Left ventricle myocardium inferior (tissue), 1 donor: ENCODE results near the gene MAP3K21. TPM values are rescaled to one million over a fixed set of nuclear protein-coding genes. Genes with fewer than 3 reads are reported as not detected.

Experiments
- DNase-seq: peaks from one replicate; pipeline ENCODE4 v3.0.0-alpha.2; 2020
- H3K27ac ChIP-seq: fragments of 200-600 bp; replicated peaks from 2 replicates; pipeline ENCODE4 v1.8.0; 2021
- H3K27me3 ChIP-seq: fragments of 200-600 bp; 2 replicates; pipeline ENCODE4 v1.8.0; 2021; ENCODE audit warnings: low read depth
- H3K36me3 ChIP-seq: fragments of 200-600 bp; 2 replicates; pipeline ENCODE4 v1.8.0; 2021
- H3K4me1 ChIP-seq: fragments of 200-600 bp; 2 replicates; pipeline ENCODE4 v1.8.0; 2021
- H3K4me3 ChIP-seq: fragments of 200-600 bp; 2 replicates; pipeline ENCODE4 v1.8.0; 2021; ENCODE audit warnings: mild to moderate bottlenecking, moderate library complexity
- H3K9me3 ChIP-seq: fragments of 200-600 bp; replicated peaks from 2 replicates; pipeline ENCODE4 v1.8.0; 2021
- CTCF ChIP-seq: fragments of 200-600 bp; IDR thresholded peaks from 2 replicates; pipeline ENCODE4 v1.8.0; 2021; ENCODE audit warnings: antibody characterized with exemption, mild to moderate bottlenecking, borderline replicate concordance
- intact Hi-C: fragments of 100-400 bp; cut with micrococcal nuclease; formaldehyde crosslinking; loops from one replicate; pipeline ENCODE4 v1.11.0; 2022
- total RNA-seq: library from RNA; stranded (reverse); fragmentation: NEBNext Ultra II Directional; extraction: Animal tissue kit (Norgen Biotek cat#: 25700); gene quantifications from one replicate; pipeline ENCODE4 v1.2.1, GENCODE V29; 2021
- donor health status: DM: no; HTN: yes; CAD: no; lungs with severe emphysema.

Gene MAP3K21
- total RNA-seq, 1 donor from 2014 or later = 0.41 TPM

- Histone ChIP-seq H3K36me3 (no peaks in the 10 kb centered on the region), H3K9me3 (no peaks in the 10 kb centered on the region), H3K4me3 (no peak overlapping the region), H3K27me3 (peaks cover 55% of the 10 kb centered on the region), H3K4me1 (peaks cover 11% of the 10 kb centered on the region), H3K27ac (no peak overlapping the region)
- no peak for DNase-seq
- TF ChIP-seq CTCF = no peak
- intact Hi-C loops = no loop called here
Measured at GRCh38 chr1:233395863-233396646, 68.5 kb downstream of the MAP3K21 start.

- intact Hi-C loops = no loop called here
- H3K27ac ChIP-seq = no peak overlapping the region
- DNase-seq = no peak
- no peak for TF ChIP-seq CTCF
- H3K4me3 ChIP-seq = no peak overlapping the region
- peaks cover 13% of the 10 kb centered on the region for H3K27me3 ChIP-seq
- no peaks in the 10 kb centered on the region for H3K4me1 ChIP-seq
- no peaks in the 10 kb centered on the region for H3K36me3 ChIP-seq
- H3K9me3 ChIP-seq = peaks cover 19% of the 10 kb centered on the region
Measured at GRCh38 chr1:233406339-233406960, 78.9 kb downstream of the MAP3K21 start.

GRCh38 chr1:233406994-233407631 lies 79.6 kb downstream of the MAP3K21 start:
- peaks cover 14% of the 10 kb centered on the region for H3K27me3 ChIP-seq
- no peak overlapping the region for H3K4me3 ChIP-seq
- H3K27ac ChIP-seq = no peak overlapping the region
- no peaks in the 10 kb centered on the region for H3K4me1 ChIP-seq
- no peak for DNase-seq
- H3K36me3 ChIP-seq = no peaks in the 10 kb centered on the region
- TF ChIP-seq CTCF = no peak
- intact Hi-C loops = no loop called here
- H3K9me3 ChIP-seq = peaks cover 19% of the 10 kb centered on the region

GRCh38 chr1:233409540-233409939 lies 82.0 kb downstream of the MAP3K21 start:
- Histone ChIP-seq H3K27ac (no peak overlapping the region), H3K4me1 (no peaks in the 10 kb centered on the region), H3K36me3 (no peaks in the 10 kb centered on the region), H3K4me3 (no peak overlapping the region), H3K9me3 (peaks cover 19% of the 10 kb centered on the region), H3K27me3 (peaks cover 13% of the 10 kb centered on the region)
- no peak for TF ChIP-seq CTCF
- intact Hi-C loops = no loop called here
- no peak for DNase-seq

GRCh38 chr1:233410906-233411305 lies 83.4 kb downstream of the MAP3K21 start:
- intact Hi-C loops = no loop called here
- Histone ChIP-seq H3K9me3 (peaks cover 19% of the 10 kb centered on the region), H3K4me3 (no peak overlapping the region), H3K27ac (no peak overlapping the region), H3K27me3 (peaks cover 13% of the 10 kb centered on the region), H3K36me3 (no peaks in the 10 kb centered on the region), H3K4me1 (no peaks in the 10 kb centered on the region)
- no peak for DNase-seq
- TF ChIP-seq CTCF = no peak
